IPS DF 4.7 (cell line): ENCODE measurements around the gene DDA1.
"Not testable (repeated sequence)": the region's sequence is repeated elsewhere in the genome, so short reads cannot be mapped to it uniquely, and the experiment has no call there.

ENCODE experiments used
- DNase-seq: peaks from one replicate; pipeline ENCODE4 v3.0.0-alpha.2; 2013; ENCODE audit warnings: low spot score; ENCODE audit errors: extremely low read depth

DDA1 gene

GRCh38 chr19:17286752-17287151 lies 22.6 kb upstream of the DDA1 start:
- no peak for DNase-seq

- DNase-seq = no peak
Measured at GRCh38 chr19:17289489-17289888, 19.9 kb upstream of the DDA1 start.

GRCh38 chr19:17292301-17293074 lies 16.9 kb upstream of the DDA1 start:
- no peak for DNase-seq

- DNase-seq = no peak
Measured at GRCh38 chr19:17293605-17294004, 15.8 kb upstream of the DDA1 start.

GRCh38 chr19:17294051-17294891 lies 15.1 kb upstream of the DDA1 start:
- no peak for DNase-seq

- DNase-seq = not testable (repeated sequence)
Measured at GRCh38 chr19:17295551-17295950, 13.8 kb upstream of the DDA1 start.

GRCh38 chr19:17296273-17296672 lies 13.1 kb upstream of the DDA1 start:
- DNase-seq = no peak

- DNase-seq = no peak
Measured at GRCh38 chr19:17296976-17297375, 12.4 kb upstream of the DDA1 start.

GRCh38 chr19:17300992-17301619 lies 8.3 kb upstream of the DDA1 start:
- no peak for DNase-seq

- no peak for DNase-seq
Measured at GRCh38 chr19:17302391-17303166, 6.8 kb upstream of the DDA1 start.

GRCh38 chr19:17303167-17303939 lies 6.0 kb upstream of the DDA1 start, which contains the start of gene ABHD8:
Gene ABHD8 (minus strand): TSS chr19:17303425. CDS start chr19:17301616, 1,809 bp downstream.
- no peak for DNase-seq

- no peak for DNase-seq
Measured at GRCh38 chr19:17303940-17304267, 5.5 kb upstream of the DDA1 start.

GRCh38 chr19:17304386-17305215 lies 4.8 kb upstream of the DDA1 start:
- DNase-seq = no peak

GRCh38 chr19:17305216-17305516 lies 4.2 kb upstream of the DDA1 start:
- no peak for DNase-seq

- peak; percentile 96 for DNase-seq
Measured at GRCh38 chr19:17305517-17306284, 3.7 kb upstream of the DDA1 start, which contains the start of gene MRPL34. Gene MRPL34 (plus strand): TSS chr19:17305872. CDS start chr19:17305893, 21 bp downstream.

- no peak for DNase-seq
Measured at GRCh38 chr19:17306285-17306714, 3.1 kb upstream of the DDA1 start.

- no peak for DNase-seq
Measured at GRCh38 chr19:17307876-17308377, 1.4 kb upstream of the DDA1 start.

GRCh38 chr19:17309965-17310461 lies 650 bp downstream of the DDA1 start:
- no peak for DNase-seq
